ENCODE results near the gene CSTF2T.

CSTF2T gene

GRCh38 chr10:51699475-51700227, at the start of gene CSTF2T:
CSTF2T (minus strand) TSS chr10:51699595; CDS start chr10:51699549, 46 bp downstream.
- peak within 1 kb of the TSS; percentile 55 for H2AFZ ChIP-seq (ENCODE audit: low read depth, low read length)
- peak within 1 kb of the TSS; percentile 85 for H3K4me3 ChIP-seq (ENCODE audit: low read length)
- no peaks in the 10 kb centered on the region for H3K9me3 ChIP-seq (ENCODE audit: low read length)
- peaks cover 22% of the 10 kb centered on the region for H3K36me3 ChIP-seq (ENCODE audit: insufficient read depth, low read length)
- H3K27me3 ChIP-seq (ENCODE audit: insufficient read depth, low read length) = no peaks in the 10 kb centered on the region
- H3K4me1 ChIP-seq (ENCODE audit: insufficient read depth, low read length) = peaks cover 17% of the 10 kb centered on the region

DNA sequence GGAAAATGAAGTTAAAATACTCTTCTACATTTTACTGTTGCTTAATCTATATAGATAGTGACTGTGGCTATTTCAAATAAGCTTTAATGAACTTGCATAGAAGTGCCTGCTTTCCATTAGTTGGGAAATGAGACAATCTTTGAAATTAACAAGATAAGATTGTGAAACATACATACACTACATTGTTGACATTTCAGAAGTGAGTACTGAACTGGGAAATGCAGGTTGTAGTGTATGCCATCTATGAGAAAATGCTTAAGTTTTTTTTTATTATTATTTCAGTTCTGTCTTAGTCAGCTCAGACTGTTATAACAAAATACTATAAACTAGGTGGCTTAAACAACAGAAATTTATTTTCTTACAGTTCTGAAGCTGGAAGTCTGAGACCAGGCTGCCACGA, 49.6 kb upstream of the CSTF2T start:
- no peaks in the 10 kb centered on the region for H3K9me3 ChIP-seq (ENCODE audit: low read length)
- no peaks in the 10 kb centered on the region for H3K36me3 ChIP-seq (ENCODE audit: insufficient read depth, low read length)
- no peak overlapping the region for H3K4me3 ChIP-seq (ENCODE audit: low read length)
- H3K4me1 ChIP-seq (ENCODE audit: insufficient read depth, low read length) = no peaks in the 10 kb centered on the region
- H3K27me3 ChIP-seq (ENCODE audit: insufficient read depth, low read length) = no peaks in the 10 kb centered on the region
- no peak overlapping the region for H2AFZ ChIP-seq (ENCODE audit: low read depth, low read length)

DNA sequence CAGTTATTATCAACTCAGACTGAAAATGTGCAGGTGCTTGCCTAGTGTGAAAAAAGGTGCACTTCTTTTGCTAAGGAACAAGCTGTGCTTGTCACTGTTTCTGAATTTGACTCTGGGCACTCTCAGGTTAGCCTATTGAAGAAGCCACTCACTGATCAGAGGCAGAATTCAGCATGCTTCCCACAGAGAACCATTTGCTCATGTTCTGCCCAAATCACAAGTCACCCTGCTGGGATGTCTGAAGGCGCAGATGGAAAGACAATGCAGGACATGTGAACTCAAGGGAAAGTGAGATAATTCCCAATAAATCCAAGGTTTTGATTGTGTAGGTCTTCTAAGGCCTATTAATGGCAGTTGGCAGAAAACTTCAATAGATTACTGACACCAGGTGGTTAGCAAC, 47.8 kb upstream of the CSTF2T start:
- Histone ChIP-seq H3K4me3 (ENCODE audit: low read length) (no peak overlapping the region), H2AFZ (ENCODE audit: low read depth, low read length) (no peak overlapping the region), H3K27me3 (ENCODE audit: insufficient read depth, low read length) (no peaks in the 10 kb centered on the region), H3K9me3 (ENCODE audit: low read length) (no peaks in the 10 kb centered on the region), H3K4me1 (ENCODE audit: insufficient read depth, low read length) (peaks cover 4% of the 10 kb centered on the region), H3K36me3 (ENCODE audit: insufficient read depth, low read length) (no peaks in the 10 kb centered on the region)

DNA sequence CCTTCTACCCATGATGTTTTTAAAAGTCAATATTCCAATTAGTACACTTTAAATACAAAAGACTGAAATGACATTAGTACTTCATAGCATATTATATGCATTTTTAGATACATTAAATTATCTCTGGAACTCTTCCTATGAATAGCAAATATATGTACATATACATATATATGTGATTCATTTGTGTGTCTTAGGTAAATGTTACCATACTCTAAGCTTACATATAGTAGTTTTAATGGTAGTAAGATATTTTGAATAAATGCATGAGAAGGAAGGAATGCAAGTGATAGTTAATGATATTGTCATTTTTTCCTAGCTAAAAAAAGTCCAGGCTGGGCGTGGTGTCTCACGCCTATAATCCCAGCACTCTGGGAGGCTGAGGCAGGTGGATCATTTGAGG, 46.0 kb upstream of the CSTF2T start:
- H3K36me3 ChIP-seq (ENCODE audit: insufficient read depth, low read length) = no peaks in the 10 kb centered on the region
- no peaks in the 10 kb centered on the region for H3K9me3 ChIP-seq (ENCODE audit: low read length)
- H3K4me1 ChIP-seq (ENCODE audit: insufficient read depth, low read length) = peaks cover 4% of the 10 kb centered on the region
- no peaks in the 10 kb centered on the region for H3K27me3 ChIP-seq (ENCODE audit: insufficient read depth, low read length)
- H2AFZ ChIP-seq (ENCODE audit: low read depth, low read length) = no peak overlapping the region
- no peak overlapping the region for H3K4me3 ChIP-seq (ENCODE audit: low read length)

DNA sequence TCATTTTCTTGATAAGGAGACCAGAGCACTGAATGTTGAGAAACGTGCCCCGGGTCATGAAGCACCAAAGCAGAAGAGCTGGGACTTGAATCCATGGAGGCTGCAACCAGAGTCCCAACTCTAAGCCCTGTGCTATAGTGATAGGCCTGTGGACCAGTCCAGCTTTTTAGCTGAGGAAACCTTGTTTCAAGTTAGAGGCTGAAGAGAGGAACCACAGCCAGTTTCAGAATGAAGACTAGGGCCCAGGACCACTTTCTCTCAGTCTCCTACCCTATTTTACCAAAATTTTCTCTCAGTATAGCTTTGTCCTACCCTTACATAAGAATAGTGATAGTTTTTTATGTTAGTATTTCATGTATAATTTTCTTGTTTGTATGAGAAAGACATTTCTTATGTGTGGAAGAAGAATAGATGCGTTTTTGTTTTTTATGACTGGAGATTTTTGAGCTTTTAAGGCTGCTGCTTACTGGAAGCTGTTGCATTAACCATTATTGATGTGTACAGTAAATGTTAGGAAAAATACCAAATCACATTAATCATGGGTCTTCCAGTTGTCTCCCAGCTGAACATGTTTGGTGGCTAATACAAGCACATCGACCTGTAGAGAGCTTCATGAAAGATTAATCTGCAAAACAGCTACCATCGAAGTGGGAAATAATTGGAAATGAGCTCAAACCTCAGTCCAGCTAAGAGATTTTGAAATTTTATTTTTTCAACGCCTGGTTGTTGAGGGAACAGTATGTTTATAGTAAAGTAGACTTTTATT, 45.0 kb upstream of the CSTF2T start:
- Histone ChIP-seq H3K36me3 (ENCODE audit: insufficient read depth, low read length) (no peaks in the 10 kb centered on the region), H3K27me3 (ENCODE audit: insufficient read depth, low read length) (no peaks in the 10 kb centered on the region), H3K9me3 (ENCODE audit: low read length) (no peaks in the 10 kb centered on the region), H2AFZ (ENCODE audit: low read depth, low read length) (no peak overlapping the region), H3K4me1 (ENCODE audit: insufficient read depth, low read length) (peaks cover 4% of the 10 kb centered on the region), H3K4me3 (ENCODE audit: low read length) (no peak overlapping the region)

GRCh38 chr10:51743146-51743545, 43.8 kb upstream of the CSTF2T start:
- no peaks in the 10 kb centered on the region for H3K9me3 ChIP-seq (ENCODE audit: low read length)
- H2AFZ ChIP-seq (ENCODE audit: low read depth, low read length) = no peak overlapping the region
- peaks cover 4% of the 10 kb centered on the region for H3K4me1 ChIP-seq (ENCODE audit: insufficient read depth, low read length)
- H3K4me3 ChIP-seq (ENCODE audit: low read length) = no peak overlapping the region
- no peaks in the 10 kb centered on the region for H3K27me3 ChIP-seq (ENCODE audit: insufficient read depth, low read length)
- no peaks in the 10 kb centered on the region for H3K36me3 ChIP-seq (ENCODE audit: insufficient read depth, low read length)

DNA sequence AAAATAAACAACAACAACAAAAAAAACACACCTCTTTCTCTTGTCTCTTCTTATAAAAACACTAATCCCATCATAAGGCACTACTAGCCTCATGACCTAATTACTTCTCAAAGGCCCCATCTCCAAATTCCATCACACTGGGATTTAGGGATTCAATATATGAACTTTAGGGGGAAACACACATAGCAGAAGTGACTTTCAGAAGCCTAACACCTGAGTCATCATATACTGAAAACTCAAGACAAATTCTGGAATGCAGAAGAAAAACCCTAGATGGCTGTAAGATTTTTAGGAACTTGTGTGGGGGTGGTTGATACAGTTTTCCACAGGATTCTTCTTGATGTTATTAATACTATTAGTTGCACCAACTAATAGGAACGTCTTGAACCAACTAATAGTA, 33.7 kb upstream of the CSTF2T start:
- Histone ChIP-seq H2AFZ (ENCODE audit: low read depth, low read length) (no peak overlapping the region), H3K36me3 (ENCODE audit: insufficient read depth, low read length) (no peaks in the 10 kb centered on the region)

GRCh38 chr10:51729822-51730555, 30.6 kb upstream of the CSTF2T start:
- peaks cover 10% of the 10 kb centered on the region for H3K4me1 ChIP-seq (ENCODE audit: insufficient read depth, low read length)
- H3K9me3 ChIP-seq (ENCODE audit: low read length) = no peaks in the 10 kb centered on the region
- H3K4me3 ChIP-seq (ENCODE audit: low read length) = no peak overlapping the region
- H3K27me3 ChIP-seq (ENCODE audit: insufficient read depth, low read length) = no peaks in the 10 kb centered on the region
- no peaks in the 10 kb centered on the region for H3K36me3 ChIP-seq (ENCODE audit: insufficient read depth, low read length)
- H2AFZ ChIP-seq (ENCODE audit: low read depth, low read length) = no peak overlapping the region

More for the DNA sequence above, 33.7 kb upstream of the CSTF2T start:
- Histone ChIP-seq H3K27me3 (ENCODE audit: insufficient read depth, low read length) (no peaks in the 10 kb centered on the region), H3K4me1 (ENCODE audit: insufficient read depth, low read length) (peaks cover 10% of the 10 kb centered on the region), H3K4me3 (ENCODE audit: low read length) (no peak overlapping the region), H3K9me3 (ENCODE audit: low read length) (no peaks in the 10 kb centered on the region)

- Histone ChIP-seq H3K36me3 (ENCODE audit: insufficient read depth, low read length) (no peaks in the 10 kb centered on the region), H3K4me1 (ENCODE audit: insufficient read depth, low read length) (no peaks in the 10 kb centered on the region), H3K27me3 (ENCODE audit: insufficient read depth, low read length) (no peaks in the 10 kb centered on the region), H2AFZ (ENCODE audit: low read depth, low read length) (no peak overlapping the region), H3K4me3 (ENCODE audit: low read length) (no peak overlapping the region), H3K9me3 (ENCODE audit: low read length) (no peaks in the 10 kb centered on the region)
Observed at GRCh38 chr10:51724038-51724437, 24.6 kb upstream of the CSTF2T start.

DNA sequence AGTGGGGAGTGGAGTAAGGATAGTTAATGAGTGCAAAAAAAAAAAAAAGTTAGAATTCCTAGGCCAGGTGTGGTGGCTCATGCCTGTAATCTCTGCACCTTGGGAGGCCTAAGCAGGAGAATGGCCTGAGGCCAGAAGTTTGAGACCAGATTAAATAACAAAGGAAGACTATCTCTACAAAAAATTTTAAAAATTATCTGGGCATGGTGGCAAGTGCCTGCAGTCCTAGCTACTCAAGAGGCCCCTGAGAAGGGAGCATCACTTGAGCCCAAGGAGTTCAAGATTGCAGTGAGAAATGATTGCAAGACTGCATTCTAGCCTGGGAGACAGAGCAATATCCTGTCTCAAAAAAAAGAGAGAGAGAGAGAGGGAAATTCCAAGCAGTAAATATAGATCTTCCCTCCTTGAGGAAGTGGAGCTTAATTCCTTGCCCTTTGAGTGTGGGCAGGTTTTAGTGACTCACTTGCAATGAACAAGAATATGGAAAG, 19.5 kb upstream of the CSTF2T start:
- H3K36me3 ChIP-seq (ENCODE audit: insufficient read depth, low read length) = no peaks in the 10 kb centered on the region
- no peak overlapping the region for H2AFZ ChIP-seq (ENCODE audit: low read depth, low read length)
- H3K9me3 ChIP-seq (ENCODE audit: low read length) = no peaks in the 10 kb centered on the region
- H3K4me3 ChIP-seq (ENCODE audit: low read length) = no peak overlapping the region
- H3K4me1 ChIP-seq (ENCODE audit: insufficient read depth, low read length) = no peaks in the 10 kb centered on the region
- no peaks in the 10 kb centered on the region for H3K27me3 ChIP-seq (ENCODE audit: insufficient read depth, low read length)

DNA sequence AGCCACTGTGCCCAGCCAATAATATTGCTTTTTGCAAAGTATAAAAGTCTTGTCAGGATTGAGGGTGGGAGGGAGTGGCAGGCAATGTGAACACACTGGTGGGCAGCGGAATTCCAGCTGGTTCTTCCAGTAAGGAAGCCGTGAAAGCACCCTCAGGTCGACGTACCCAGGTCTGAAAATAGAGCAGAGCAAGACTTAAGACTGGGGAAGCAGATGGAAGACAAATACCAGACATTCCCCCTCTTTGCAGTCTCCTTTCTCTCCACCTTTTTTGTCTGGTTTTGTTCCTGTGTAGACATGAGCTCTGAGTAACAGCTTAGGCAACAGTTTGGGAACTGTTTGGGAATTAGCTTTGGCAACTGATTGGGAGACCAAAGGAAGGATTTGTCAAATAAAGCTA, 17.6 kb upstream of the CSTF2T start:
- Histone ChIP-seq H2AFZ (ENCODE audit: low read depth, low read length) (no peak overlapping the region), H3K9me3 (ENCODE audit: low read length) (no peaks in the 10 kb centered on the region), H3K36me3 (ENCODE audit: insufficient read depth, low read length) (no peaks in the 10 kb centered on the region), H3K4me3 (ENCODE audit: low read length) (no peak overlapping the region), H3K27me3 (ENCODE audit: insufficient read depth, low read length) (no peaks in the 10 kb centered on the region), H3K4me1 (ENCODE audit: insufficient read depth, low read length) (no peaks in the 10 kb centered on the region)

- Histone ChIP-seq H3K4me3 (ENCODE audit: low read length) (no peak overlapping the region), H2AFZ (ENCODE audit: low read depth, low read length) (no peak overlapping the region)
Observed at GRCh38 chr10:51711519-51711891, 12.1 kb upstream of the CSTF2T start.

More at GRCh38 chr10:51711519-51711891, 12.1 kb upstream of the CSTF2T start:
- Histone ChIP-seq H3K4me1 (ENCODE audit: insufficient read depth, low read length) (no peaks in the 10 kb centered on the region), H3K36me3 (ENCODE audit: insufficient read depth, low read length) (no peaks in the 10 kb centered on the region), H3K27me3 (ENCODE audit: insufficient read depth, low read length) (no peaks in the 10 kb centered on the region), H3K9me3 (ENCODE audit: low read length) (no peaks in the 10 kb centered on the region)
